NCI-H526 treated with DMSO at 0.1 percent for 48 hours (cell line): ENCODE measurements around the gene TARS3.

ENCODE experiments used
- DNase-seq: peaks from one replicate; lab custom pipeline; 2025; lab: John Stamatoyannopoulos, UW

The TARS3 gene

GRCh38 chr15:101604124-101604874, 120.0 kb downstream of the TARS3 start:
- no peak for DNase-seq
